ENCODE measurements around the gene TMEM9.
A peak's percentile ranks its signal among the peaks of the same experiment; 100 is the strongest.

Gene TMEM9
- total RNA-seq: 11.3 to 15.8 reads per million in 2 donors

GRCh38 chr1:201154389-201155165 is at the start of gene TMEM9:
TSS of gene TMEM9 (minus strand) at chr1:201154474. CDS start at chr1:201153923, 551 bp downstream.
- peak; percentile 99 for DNase-seq

- no peak for DNase-seq
Measured at GRCh38 chr1:201198598-201198997, 44.3 kb upstream of the TMEM9 start.

GRCh38 chr1:201194046-201194445 is 39.8 kb upstream of the TMEM9 start:
- no peak for DNase-seq

GRCh38 chr1:201192261-201192788 is 38.1 kb upstream of the TMEM9 start:
- no peak for DNase-seq

- no peak for DNase-seq
Measured at GRCh38 chr1:201191653-201192260, 37.5 kb upstream of the TMEM9 start.

GRCh38 chr1:201190624-201191051 is 36.4 kb upstream of the TMEM9 start, which contains the start of gene IGFN1:
TSS of gene IGFN1 (plus strand) at chr1:201190824. CDS start at chr1:201193294, 2,470 bp downstream.
- DNase-seq: no peak

GRCh38 chr1:201190005-201190404 is 35.7 kb upstream of the TMEM9 start:
- no peak for DNase-seq

- no peak for DNase-seq
Measured at GRCh38 chr1:201189085-201189484, 34.8 kb upstream of the TMEM9 start.

GRCh38 chr1:201186192-201186591 is 31.9 kb upstream of the TMEM9 start:
- no peak for DNase-seq

GRCh38 chr1:201185527-201186128 is 31.4 kb upstream of the TMEM9 start:
- no peak for DNase-seq

- DNase-seq: no peak
Measured at GRCh38 chr1:201185123-201185453, 30.8 kb upstream of the TMEM9 start.

GRCh38 chr1:201184307-201185122 is 30.2 kb upstream of the TMEM9 start:
- no peak for DNase-seq

- no peak for DNase-seq
Measured at GRCh38 chr1:201183753-201184152, 29.5 kb upstream of the TMEM9 start.

GRCh38 chr1:201183209-201183608 is 28.9 kb upstream of the TMEM9 start:
- no peak for DNase-seq

GRCh38 chr1:201181726-201182125 is 27.5 kb upstream of the TMEM9 start:
- DNase-seq: no peak

- no peak for DNase-seq
Measured at GRCh38 chr1:201181323-201181722, 27.0 kb upstream of the TMEM9 start.

GRCh38 chr1:201180901-201181300 is 26.6 kb upstream of the TMEM9 start:
- no peak for DNase-seq

GRCh38 chr1:201180141-201180540 is 25.9 kb upstream of the TMEM9 start:
- no peak for DNase-seq

- no peak for DNase-seq
Measured at GRCh38 chr1:201178718-201179117, 24.4 kb upstream of the TMEM9 start.

GRCh38 chr1:201176940-201177339 is 22.7 kb upstream of the TMEM9 start:
- DNase-seq: no peak

- DNase-seq: no peak
Measured at GRCh38 chr1:201175820-201176500, 21.7 kb upstream of the TMEM9 start.

GRCh38 chr1:201173736-201174135 is 19.5 kb upstream of the TMEM9 start:
- DNase-seq: no peak

All from T-helper 9 cell (primary cell).